OCI-LY1 (cell line): ENCODE results near the gene GNAI2.

Experiments
- H2AFZ ChIP-seq: fragments of 200-600 bp; sonication (generic), shearing (Covaris generic); 2 replicates; pipeline ENCODE4 v1.6.0; 2014; ENCODE audit warnings: antibody characterized with exemption, mild to moderate bottlenecking, low read length
- H3F3A ChIP-seq: fragments of 200-600 bp; sonication (generic), shearing (Covaris generic); 2 replicates; pipeline ENCODE4 v1.6.0; 2014; ENCODE audit warnings: mild to moderate bottlenecking, antibody characterized with exemption, low read length, moderate library complexity; ENCODE audit not compliant: insufficient read depth
- H3K27ac ChIP-seq: fragments of 200-600 bp; sonication (generic); 2 replicates; pipeline ENCODE4 v1.5.1; 2014; ENCODE audit warnings: low read length, mixed run types, mild to moderate bottlenecking, low read depth; ENCODE audit not compliant: poor library complexity, severe bottlenecking
- H3K27me3 ChIP-seq: fragments of 200-600 bp; sonication (generic); 2 replicates; pipeline ENCODE4 v1.6.0; 2014; ENCODE audit warnings: antibody characterized with exemption, mild to moderate bottlenecking, low read length, moderate library complexity; ENCODE audit not compliant: insufficient read depth
- H3K36me3 ChIP-seq: fragments of 200-600 bp; sonication (generic); 2 replicates; pipeline ENCODE4 v1.6.1; 2014; ENCODE audit warnings: mild to moderate bottlenecking, antibody characterized with exemption, low read length, moderate library complexity, mixed read lengths; ENCODE audit not compliant: insufficient read depth
- H3K4me1 ChIP-seq: fragments of 200-600 bp; sonication (generic); 2 replicates; pipeline ENCODE4 v1.5.1; 2014; ENCODE audit warnings: mild to moderate bottlenecking, low read length, moderate library complexity; ENCODE audit not compliant: insufficient read depth, severe bottlenecking
- H3K4me2 ChIP-seq: fragments of 200-600 bp; sonication (generic), shearing (Covaris generic); 2 replicates; pipeline ENCODE4 v1.6.1; 2014; ENCODE audit warnings: low read length
- H3K4me3 ChIP-seq: fragments of 200-600 bp; sonication (generic); 2 replicates; pipeline ENCODE4 v1.5.1; 2014; ENCODE audit warnings: low read length, low read depth, mild to moderate bottlenecking, mixed read lengths; ENCODE audit not compliant: poor library complexity, severe bottlenecking
- H3K79me2 ChIP-seq: fragments of 200-600 bp; shearing (Covaris generic); 2 replicates; pipeline ENCODE4 v1.6.1; 2016; ENCODE audit warnings: mixed run types, low read length, mixed read lengths; ENCODE audit not compliant: insufficient read depth
- H3K9ac ChIP-seq: fragments of 200-600 bp; sonication (generic), shearing (Covaris generic); 2 replicates; pipeline ENCODE4 v1.6.1; 2014; ENCODE audit warnings: mild to moderate bottlenecking, low read length, mixed read lengths
- H3K9me2 ChIP-seq: fragments of 200-600 bp; sonication (generic), shearing (Covaris generic); 2 replicates; pipeline ENCODE4 v1.6.1; 2014; ENCODE audit warnings: low read depth, mild to moderate bottlenecking, low read length, mixed read lengths
- H3K9me3 ChIP-seq: fragments of 200-600 bp; shearing (Covaris generic); 2 replicates; pipeline ENCODE4 v1.6.1; 2014; ENCODE audit warnings: low read length, mixed read lengths
- H4K20me1 ChIP-seq: fragments of 200-600 bp; sonication (generic), shearing (Covaris generic); 2 replicates; pipeline ENCODE4 v1.6.0; 2016; ENCODE audit warnings: mild to moderate bottlenecking, low read length; ENCODE audit not compliant: insufficient read depth
- CTCF ChIP-seq: fragments of 200-600 bp; sonication (generic), shearing (Covaris generic); IDR thresholded peaks from 2 replicates; pipeline ENCODE4 v1.5.1; 2017; ENCODE audit warnings: mild to moderate bottlenecking, antibody characterized with exemption, low read length, moderate library complexity, mixed read lengths
- EZH2 ChIP-seq: fragments of 200-600 bp; sonication (generic), shearing (Covaris generic); IDR thresholded peaks from 2 replicates; pipeline ENCODE4 v1.8.0; 2017; ENCODE audit warnings: borderline replicate concordance, mixed run types, mild to moderate bottlenecking, antibody characterized with exemption, low read length, moderate library complexity, mixed read lengths

The GNAI2 gene

GRCh38 chr3:50235716-50236483 is at the start of gene GNAI2:
GNAI2 (plus strand) TSS chr3:50236204; CDS start chr3:50236336, 132 bp downstream.
- H3F3A ChIP-seq: no peaks in the 10 kb centered on the region
- peaks cover 33% of the 10 kb centered on the region for H3K4me1 ChIP-seq
- H3K4me2 ChIP-seq: peak within 1 kb of the TSS; percentile 98
- peaks cover 28% of the 10 kb centered on the region for H3K79me2 ChIP-seq
- H3K4me3 ChIP-seq: peak within 1 kb of the TSS; percentile 93
- peaks cover 9% of the 10 kb centered on the region; the same call in 1 of the 2 replicates for H3K36me3 ChIP-seq
- no peaks in the 10 kb centered on the region for H3K9me3 ChIP-seq
- no peaks in the 10 kb centered on the region for H4K20me1 ChIP-seq
- H2AFZ ChIP-seq: no peak within 1 kb of the TSS
- no peaks in the 10 kb centered on the region for H3K9me2 ChIP-seq
- no peak for TF ChIP-seq CTCF
- H3K27me3 ChIP-seq: no peaks in the 10 kb centered on the region
- peak within 1 kb of the TSS; percentile 78 for H3K27ac ChIP-seq
- H3K9ac ChIP-seq: peak within 1 kb of the TSS; percentile 88

DNA sequence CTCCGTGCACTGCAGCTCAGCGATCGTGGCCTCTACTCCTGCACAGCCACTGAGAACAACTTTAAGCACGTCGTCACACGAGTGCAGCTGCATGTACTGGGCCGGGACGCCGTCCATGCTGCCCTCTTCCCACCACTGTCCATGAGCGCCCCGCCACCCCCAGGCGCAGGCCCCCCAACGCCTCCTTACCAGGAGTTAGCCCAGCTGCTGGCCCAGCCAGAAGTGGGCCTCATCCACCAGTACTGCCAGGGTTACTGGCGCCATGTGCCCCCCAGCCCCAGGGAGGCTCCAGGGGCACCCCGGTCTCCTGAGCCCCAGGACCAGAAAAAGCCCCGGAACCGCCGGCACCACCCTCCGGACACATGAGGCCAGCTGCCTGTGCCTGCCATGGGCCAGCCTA is 48.3 kb upstream of the GNAI2 start:
- H3K4me2 ChIP-seq: no peak overlapping the region
- H3K9ac ChIP-seq: no peak overlapping the region
- H3K79me2 ChIP-seq: no peaks in the 10 kb centered on the region
- no peaks in the 10 kb centered on the region for H3K9me2 ChIP-seq
- no peak overlapping the region for H2AFZ ChIP-seq
- H3K27me3 ChIP-seq: no peaks in the 10 kb centered on the region
- H3K36me3 ChIP-seq: no peaks in the 10 kb centered on the region
- TF ChIP-seq EZH2: no peak
- TF ChIP-seq CTCF: no peak
- H3K9me3 ChIP-seq: no peaks in the 10 kb centered on the region
- H3K4me1 ChIP-seq: peaks cover 6% of the 10 kb centered on the region
- no peaks in the 10 kb centered on the region for H3F3A ChIP-seq
- no peaks in the 10 kb centered on the region for H4K20me1 ChIP-seq
- no peak overlapping the region for H3K4me3 ChIP-seq
- no peak overlapping the region for H3K27ac ChIP-seq

DNA sequence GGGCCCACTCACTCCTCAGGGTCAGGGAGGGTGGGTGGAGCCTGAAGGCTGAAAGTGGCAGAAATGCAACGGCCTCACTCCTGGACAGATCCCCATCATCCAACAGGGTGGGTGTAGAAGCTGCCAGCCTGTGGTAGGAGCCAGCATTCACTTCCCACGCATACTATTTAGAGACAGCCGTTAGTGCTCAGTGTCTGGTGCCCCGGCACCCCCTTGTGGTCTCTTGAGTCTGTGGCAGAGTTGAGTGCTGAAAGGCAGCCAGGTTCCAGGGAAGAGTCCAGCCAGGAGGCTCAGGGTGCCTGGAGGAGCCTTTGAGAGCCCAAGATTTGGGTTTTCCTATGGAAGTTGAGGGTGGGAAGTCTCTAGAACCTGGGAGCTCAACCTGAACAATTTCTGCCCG is 46.7 kb upstream of the GNAI2 start:
- no peaks in the 10 kb centered on the region for H3F3A ChIP-seq
- H3K9ac ChIP-seq: no peak overlapping the region
- no peak overlapping the region for H2AFZ ChIP-seq
- H3K27ac ChIP-seq: no peak overlapping the region
- no peaks in the 10 kb centered on the region for H3K79me2 ChIP-seq
- peaks cover 6% of the 10 kb centered on the region for H3K4me1 ChIP-seq
- H3K36me3 ChIP-seq: no peaks in the 10 kb centered on the region
- no peaks in the 10 kb centered on the region for H3K27me3 ChIP-seq
- no peak overlapping the region for H3K4me3 ChIP-seq
- no peaks in the 10 kb centered on the region for H3K9me3 ChIP-seq
- no peaks in the 10 kb centered on the region for H3K9me2 ChIP-seq
- TF ChIP-seq CTCF: peak; percentile 76
- no peak for TF ChIP-seq EZH2
- no peak overlapping the region for H3K4me2 ChIP-seq
- H4K20me1 ChIP-seq: no peaks in the 10 kb centered on the region
